Measurements from ENCODE around the gene ANTXR2. TPM values are rescaled to one million over a fixed set of nuclear protein-coding genes. Genes with fewer than 3 reads are reported as not detected.

ANTXR2 gene
- total RNA-seq, 1 donor from 2014 or later = 61.7 TPM

- Mint-ChIP-seq H3K27me3 (ENCODE audit: low read depth) (no peaks in the 10 kb centered on the region), H3K4me1 (no peaks in the 10 kb centered on the region), H3K4me3 (no peak overlapping the region), H3K9me3 (peaks cover 8% of the 10 kb centered on the region), H3K27ac (no peak overlapping the region), H3K36me3 (peaks cover 26% of the 10 kb centered on the region)
- no peak for DNase-seq (ENCODE audit: low spot score in 2 of 2, unreplicated experiment in 2 of 2)
- TF ChIP-seq CTCF (IDR thresholded peaks at IDR 0.05; ENCODE audit: unreplicated experiment) = no peak
Measured at GRCh38 chr4:79982601-79983322, 90.3 kb downstream of the ANTXR2 start.

GRCh38 chr4:79980448-79980847 is 92.6 kb downstream of the ANTXR2 start:
- no peaks in the 10 kb centered on the region for H3K27me3 Mint-ChIP-seq (ENCODE audit: low read depth)
- no peak overlapping the region for H3K27ac Mint-ChIP-seq
- H3K4me3 Mint-ChIP-seq = no peak overlapping the region
- H3K4me1 Mint-ChIP-seq = no peaks in the 10 kb centered on the region
- TF ChIP-seq CTCF (IDR thresholded peaks at IDR 0.05; ENCODE audit: unreplicated experiment) = no peak
- H3K36me3 Mint-ChIP-seq = peaks cover 36% of the 10 kb centered on the region
- no peak for DNase-seq (ENCODE audit: low spot score in 2 of 2, unreplicated experiment in 2 of 2)
- H3K9me3 Mint-ChIP-seq = no peaks in the 10 kb centered on the region

- H3K27me3 Mint-ChIP-seq (ENCODE audit: low read depth) = no peaks in the 10 kb centered on the region
- no peak overlapping the region for H3K27ac Mint-ChIP-seq
- H3K4me1 Mint-ChIP-seq = no peaks in the 10 kb centered on the region
- no peak for TF ChIP-seq CTCF (IDR thresholded peaks at IDR 0.05; ENCODE audit: unreplicated experiment)
- H3K4me3 Mint-ChIP-seq = no peak overlapping the region
- H3K9me3 Mint-ChIP-seq = no peaks in the 10 kb centered on the region
- peaks cover 38% of the 10 kb centered on the region for H3K36me3 Mint-ChIP-seq
- no peak for DNase-seq (ENCODE audit: low spot score in 2 of 2, unreplicated experiment in 2 of 2)
Measured at GRCh38 chr4:79979785-79980437, 93.1 kb downstream of the ANTXR2 start.

- Mint-ChIP-seq H3K9me3 (no peaks in the 10 kb centered on the region), H3K36me3 (peaks cover 39% of the 10 kb centered on the region), H3K4me3 (no peak overlapping the region), H3K27ac (no peak overlapping the region), H3K27me3 (ENCODE audit: low read depth) (no peaks in the 10 kb centered on the region), H3K4me1 (no peaks in the 10 kb centered on the region)
- DNase-seq (ENCODE audit: low spot score in 2 of 2, unreplicated experiment in 2 of 2) = no peak
- no peak for TF ChIP-seq CTCF (IDR thresholded peaks at IDR 0.05; ENCODE audit: unreplicated experiment)
Measured at GRCh38 chr4:79977131-79977840, 95.7 kb downstream of the ANTXR2 start.

GRCh38 chr4:79964400-79965211 is 108.4 kb downstream of the ANTXR2 start:
- Mint-ChIP-seq H3K27ac (peak overlapping the region; percentile 80), H3K27me3 (ENCODE audit: low read depth) (peaks cover 17% of the 10 kb centered on the region), H3K4me3 (peak overlapping the region; percentile 73), H3K4me1 (peaks cover 19% of the 10 kb centered on the region), H3K9me3 (no peaks in the 10 kb centered on the region), H3K36me3 (peaks cover 5% of the 10 kb centered on the region)
- peak; percentile 32 to 49 for DNase-seq (ENCODE audit: low spot score in 2 of 2, unreplicated experiment in 2 of 2)
- no peak for TF ChIP-seq CTCF (IDR thresholded peaks at IDR 0.05; ENCODE audit: unreplicated experiment)

Data from mesothelial cell of epicardium (in vitro differentiated cells).